K562 (cell line): ENCODE results near the gene POLR2C. TPM values are rescaled to one million over a fixed set of nuclear protein-coding genes. Genes with fewer than 3 reads are reported as not detected.
A peak's percentile ranks its signal among the peaks of the same experiment; 100 is the strongest.

Experiments used
- ATAC-seq: fragments of 200-7000 bp; cut with Tn5 transposase; 3 replicates; pipeline ENCODE4 v1.9.1; 2020; ENCODE audit warnings: moderate library complexity
- BruUV-seq: library from RNA; stranded (reverse); fragments of 400-500 nt; replicated peaks from 2 replicates; lab custom pipeline; 2021; lab: Mats Ljungman, UMichigan
- CTCF ChIA-PET: fragments of 300-600 bp; formaldehyde crosslinking; extraction: SDS; loops from one replicate; lab custom pipeline; 2021; ENCODE audit warnings: low intra/inter-chr PET ratio; lab: Yijun Ruan, JAX
- POLR2A ChIA-PET: fragments of 300-600, 350-650 bp; sonication (Branson Sonifier 250); formaldehyde crosslinking; extraction: SDS; loops from one replicate; lab custom pipeline; 2021; ENCODE audit warnings: antibody characterized with exemption, inconsistent platforms; lab: Yijun Ruan, JAX
- DNase-seq, 4 experiments: peaks; one replicate each; pipeline versions ENCODE4 v3.0.0 to v3.0.0-alpha.2; 2011 to 2018; ENCODE audit warnings: low spot score in 3 of 4, mixed read lengths in 3 of 4; ENCODE audit errors: extremely low read depth in 1 of 4
- FAIRE-seq: peaks from 2 replicates; lab custom pipeline; 2011; peaks lifted over from hg19 to GRCh38; lab: Jason Lieb, UNC
- H2AFZ ChIP-seq: 2 replicates; pipeline ENCODE4 v1.6.0; 2011; ENCODE audit warnings: low read depth, low read length, control low read depth, inconsistent platforms
- H3K27ac ChIP-seq: fragments of 200-600 bp; 3 replicates; pipeline ENCODE4 v1.8.0; 2011; ENCODE audit warnings: low read depth, mild to moderate bottlenecking, control low read depth, inconsistent platforms, low read length, moderate library complexity, mixed read lengths; ENCODE audit errors: extremely low read depth
- H3K27me3 ChIP-seq, 2 experiments: fragments of 300-600 bp in 1 of 2; 2 replicates in 1 of 2; 3 replicates in 1 of 2; pipeline versions ENCODE4 v1.6.0 to v1.8.0; 2011; ENCODE audit warnings: inconsistent platforms in 2 of 2, low read length in 2 of 2, mild to moderate bottlenecking in 1 of 2, mixed read lengths in 1 of 2, moderate library complexity in 1 of 2; ENCODE audit not compliant: control insufficient read depth in 2 of 2, insufficient read depth in 2 of 2
- H3K36me3 ChIP-seq: fragments of 300-600 bp; 3 replicates; pipeline ENCODE4 v1.8.0; 2011; ENCODE audit warnings: mild to moderate bottlenecking, low read length, inconsistent platforms; ENCODE audit not compliant: control insufficient read depth, insufficient read depth
- H3K4me1 ChIP-seq, 2 experiments: fragments of 200-600 bp in 1 of 2; replicated peaks in 1 of 2; 2 replicates in 1 of 2; 3 replicates in 1 of 2; pipeline versions ENCODE4 v1.5.1 to v1.8.0; 2011; ENCODE audit warnings: inconsistent platforms in 2 of 2, low read length in 2 of 2, mild to moderate bottlenecking in 1 of 2, mixed read lengths in 1 of 2, moderate library complexity in 1 of 2; ENCODE audit not compliant: control insufficient read depth in 2 of 2, insufficient read depth in 2 of 2
- H3K4me2 ChIP-seq: 2 replicates; pipeline ENCODE4 v1.6.1; 2011; ENCODE audit warnings: low read length, control low read depth, inconsistent platforms, mixed read lengths; ENCODE audit not compliant: insufficient read depth
- H3K4me3 ChIP-seq: fragments of 200-600 bp; sonication (generic), shearing (Covaris generic); 2 replicates; pipeline ENCODE4 v1.5.1; 2016; ENCODE audit warnings: control low read depth, inconsistent platforms
- H3K79me2 ChIP-seq: fragments of 200-600 bp; 3 replicates; pipeline ENCODE4 v1.8.0; 2011; ENCODE audit warnings: low read length, inconsistent platforms; ENCODE audit not compliant: control insufficient read depth, insufficient read depth
- H3K9ac ChIP-seq, 2 experiments: 2 replicates each; pipeline versions ENCODE4 v1.6.0 to v1.6.1; 2011; ENCODE audit warnings: low read depth in 2 of 2, low read length in 2 of 2, control low read depth in 1 of 2, inconsistent platforms in 1 of 2, mild to moderate bottlenecking in 1 of 2, mixed read lengths in 1 of 2; ENCODE audit not compliant: insufficient read depth in 1 of 2
- H3K9me1 ChIP-seq: one replicate; pipeline ENCODE4 v1.6.0; 2011; ENCODE audit warnings: inconsistent platforms, mild to moderate bottlenecking, low read length, moderate library complexity; ENCODE audit not compliant: control insufficient read depth, insufficient read depth
- H3K9me3 ChIP-seq: replicated peaks from 2 replicates; pipeline ENCODE4 v1.5.1; 2011; ENCODE audit warnings: low read depth, low read length, inconsistent platforms; ENCODE audit not compliant: control insufficient read depth, insufficient read depth
- H4K20me1 ChIP-seq: replicated peaks from 2 replicates; pipeline ENCODE4 v1.6.1; 2011; ENCODE audit warnings: low read length, inconsistent platforms, mixed read lengths; ENCODE audit not compliant: control insufficient read depth, insufficient read depth
- DLX4 ChIP-seq: fragments of 250-450 bp; sonication (Bioruptor Pico); IDR thresholded peaks from 2 replicates; pipeline ENCODE4 v1.6.1; 2021; ENCODE audit warnings: mild to moderate bottlenecking
- HNRNPK ChIP-seq: fragments of 200-400 bp; formaldehyde crosslinking; IDR thresholded peaks from one replicate; pipeline ENCODE4 v1.6.1; 2018; ENCODE audit warnings: mild to moderate bottlenecking, low read depth, low read length; ENCODE audit not compliant: poor library complexity, severe bottlenecking
- POLR2AphosphoS5 ChIP-seq: IDR thresholded peaks from 2 replicates; pipeline ENCODE4 v1.6.1; 2011; ENCODE audit warnings: mild to moderate bottlenecking, low read depth, low read length, moderate library complexity; ENCODE audit not compliant: control insufficient read depth, insufficient read depth
- ZNF586 ChIP-seq: fragments of 450-650 bp; formaldehyde crosslinking; conservative IDR thresholded peaks from 2 replicates; pipeline ENCODE4 v1.4.0; 2020; ENCODE audit warnings: mild to moderate bottlenecking, moderate library complexity
- ZNF764 ChIP-seq: fragments of 250-450 bp; sonication (Bioruptor Pico); IDR thresholded peaks from 2 replicates; pipeline ENCODE4 v1.4.0; 2020; ENCODE audit warnings: low read depth, mild to moderate bottlenecking, moderate library complexity
- WGBS: fragments of 100-300 bp; shearing (Covaris generic); methylation state at CpG from one replicate; pipeline ENCODE4 v1.1.6; 2016; ENCODE audit warnings: low coverage, mixed read lengths; ENCODE audit not compliant: insufficient coverage; ENCODE audit errors: missing lambda C conversion rate; 5-methylcytosine and 5-hydroxymethylcytosine counted together
- in situ Hi-C: fragments of 300-500 bp; cut with MboI; formaldehyde crosslinking; loops from 4 replicates; pipeline ENCODE4 v1.15.0; 2018; ENCODE audit warnings: inconsistent platforms, mixed read lengths
- intact Hi-C: fragments of 100-400 bp; cut with micrococcal nuclease; formaldehyde crosslinking; loops from 2 replicates; pipeline ENCODE4 v1.14.2; 2022
- polyA plus RNA-seq, 8 experiments: library from polyadenylated mRNA; depleted of rRNA in 4 of 8; stranded (reverse) in 5 of 8; unstranded in 3 of 8; fragments of >200 nt; fragmentation: Nextera tagmentation in 2 of 8; fragmentation: Illumina TruSeq in 1 of 8; extraction: Ambion mirVana in 2 of 8; extraction: Trizol in 1 of 8; gene quantifications; 2 replicates each; pipeline versions ENCODE4 v1.2.1 to v1.2.3, GENCODE V29; 2011 to 2014; ENCODE audit warnings: inconsistent platforms in 1 of 8, missing spikeins in 1 of 8
- total RNA-seq, 7 experiments: library from RNA; depleted of rRNA in 6 of 7; stranded (reverse); fragments of >200 nt in 6 of 7; fragmentation: Illumina TruSeq in 2 of 7; extraction: Trizol in 2 of 7; gene quantifications; 2 replicates each; pipeline versions ENCODE4 v1.2.1 to v1.2.3, GENCODE V29; 2011 to 2021; ENCODE audit warnings: low replicate concordance in 1 of 7
- TF ChIP-seq, protein P1 (sequence below), 2 experiments: fragments of 450-650 bp in 1 of 2; sonication (generic) in 1 of 2; formaldehyde crosslinking; conservative IDR thresholded peaks; 2 replicates each; pipeline versions ENCODE4 v1.4.0 to v1.8.1; 2020 to 2022; ENCODE audit warnings: mild to moderate bottlenecking in 1 of 2, missing genetic modification reagents in 1 of 2

The POLR2C gene
- total and polyA plus RNA-seq, 9 of the 15 experiments (the other 6 are each of a cell fraction or from before 2014, with no cell fraction given): 70.3 to 163 (median 92.3) TPM

DNA sequence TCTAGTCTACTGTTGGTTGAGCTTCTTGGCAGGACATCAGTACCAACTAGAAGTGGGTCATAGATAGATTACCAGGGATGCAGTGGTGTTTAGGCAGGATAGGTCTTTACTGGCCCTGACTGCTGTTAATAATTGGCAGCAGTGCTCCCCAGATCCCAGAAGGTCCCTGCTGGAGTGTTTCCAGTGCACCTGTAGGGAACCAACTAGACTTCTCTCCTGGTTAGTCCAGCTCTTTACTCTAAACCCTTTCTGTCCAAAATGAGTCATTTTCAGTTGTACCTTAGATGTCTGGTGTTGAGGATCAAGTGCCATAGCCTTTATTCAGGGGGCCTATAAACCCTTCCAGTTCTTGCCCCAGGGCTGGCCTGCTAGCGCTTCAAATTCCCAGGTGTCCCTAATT is 8.7 kb downstream of the POLR2C start:
- Histone ChIP-seq H3K36me3 (peaks cover 76% of the 10 kb centered on the region), H3K4me2 (no peak overlapping the region), H2AFZ (no peak overlapping the region), H3K27me3 (no peaks in the 10 kb centered on the region), H3K9me3 (no peaks in the 10 kb centered on the region), H3K4me3 (no peak overlapping the region), H4K20me1 (0 out of 2 replicates have a peak, but pooled peaks cover 4% of the 10 kb centered on the region), H3K27ac (no peak overlapping the region), H3K4me1 (peaks cover 3 to 13% of the 10 kb centered on the region in 2 experiments; a peak in 4 of 5 replicates), H3K9ac (no peak overlapping the region), H3K79me2 (no peaks in the 10 kb centered on the region), H3K9me1 (peaks cover 3% of the 10 kb centered on the region)
- TF ChIP-seq HNRNPK: no peak
- no peak for TF ChIP-seq POLR2AphosphoS5
- TF ChIP-seq, protein P1, sequence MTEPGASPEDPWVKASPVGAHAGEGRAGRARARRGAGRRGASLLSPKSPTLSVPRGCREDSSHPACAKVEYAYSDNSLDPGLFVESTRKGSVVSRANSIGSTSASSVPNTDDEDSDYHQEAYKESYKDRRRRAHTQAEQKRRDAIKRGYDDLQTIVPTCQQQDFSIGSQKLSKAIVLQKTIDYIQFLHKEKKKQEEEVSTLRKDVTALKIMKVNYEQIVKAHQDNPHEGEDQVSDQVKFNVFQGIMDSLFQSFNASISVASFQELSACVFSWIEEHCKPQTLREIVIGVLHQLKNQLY (CRISPR knock-in tag; conservative IDR thresholded peaks at IDR 0.05): no peak
- TF ChIP-seq ZNF764: no peak
- no peak for TF ChIP-seq ZNF586 (CRISPR knock-in tag)
- no peak for TF ChIP-seq DLX4 (CRISPR knock-in tag)
- DNase-seq (no peak), ATAC-seq (no peak), FAIRE-seq (no peak)
- 100% methylated on average over 1 of the region's 1 CpG for WGBS
- in situ Hi-C loops: no loop called here
- TSS peak; percentile 24 for BruUV-seq
- intact Hi-C loops: no loop called here
- POLR2A ChIA-PET: interaction anchor here (1.1 to 1.5 kb wide), 5 partner anchors 9 to 170 kb away, joined by 3 to 7 read pairs (median 3); partner anchors contain the start of genes ADGRG5, CIAPIN1, COQ9 and POLR2C
- CTCF ChIA-PET: interaction anchor here (0.6 kb wide), 1 partner anchor 893 kb away, joined by 3 read pairs; no protein-coding TSS in a partner anchor
